ENCODE data around the gene TPH2. TPM values are rescaled to one million over a fixed set of nuclear protein-coding genes. Genes with fewer than 3 reads are reported as not detected.

Gene TPH2
- total RNA-seq, 2 experiments from 2014 or later, result not detected

DNA sequence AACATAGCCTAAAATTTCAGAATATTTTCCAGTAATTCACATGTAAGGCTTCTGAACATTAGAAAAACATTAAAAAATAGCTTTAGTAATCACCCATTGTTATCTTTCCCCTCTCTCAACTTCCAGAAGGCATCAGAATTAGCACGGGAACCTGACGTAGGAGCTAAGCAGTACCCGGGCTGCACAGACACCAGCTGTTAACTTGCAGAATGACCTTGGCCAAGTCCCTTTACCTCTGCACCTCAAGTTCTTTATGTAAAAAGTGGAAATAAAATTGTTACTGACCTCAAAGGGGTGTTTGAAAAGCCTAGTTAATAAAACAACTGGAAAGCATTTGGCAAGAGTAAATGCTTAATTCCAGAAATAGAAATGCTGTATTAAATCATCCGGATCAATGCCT lies 7.2 kb downstream of the TPH2 start:
- no peaks in the 10 kb centered on the region for H3K9me3 Mint-ChIP-seq
- H3K36me3 Mint-ChIP-seq, result no peaks in the 10 kb centered on the region
- H3K27ac Mint-ChIP-seq, result no peak overlapping the region
- intact Hi-C loops (cut with micrococcal nuclease), result no loop called here
- ChIA-PET POLR2A (no interaction called here), CTCF (no interaction called here)
- no peak overlapping the region for H3K4me3 Mint-ChIP-seq
- peaks cover 50% of the 10 kb centered on the region for H3K27me3 Mint-ChIP-seq
- no peak for DNase-seq
- no peaks in the 10 kb centered on the region for H3K4me1 Mint-ChIP-seq (ENCODE audit: low read depth)

DNA sequence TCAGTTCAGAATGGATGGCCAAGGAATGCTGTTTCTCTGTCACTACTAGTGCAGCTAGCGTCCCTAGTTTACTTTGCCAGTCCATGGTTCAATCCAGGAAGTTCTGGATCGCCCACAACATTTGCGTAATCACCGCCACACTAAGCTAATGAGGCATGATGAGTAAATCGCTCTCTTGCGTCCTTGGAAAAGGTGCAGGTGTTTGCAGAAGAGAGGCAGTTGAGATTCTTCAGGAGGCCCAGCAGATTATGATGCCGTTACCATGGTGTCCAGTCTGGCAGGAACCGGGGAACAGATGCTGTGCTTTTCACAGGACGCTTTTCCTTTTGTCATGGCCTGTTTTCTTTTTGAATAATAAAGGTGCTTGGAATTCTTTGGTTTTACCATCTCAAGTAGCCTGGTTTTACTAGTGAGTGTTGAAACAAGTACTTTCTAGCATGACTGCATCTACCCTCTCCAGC lies 9.0 kb downstream of the TPH2 start:
- POLR2A ChIA-PET, result no interaction called here
- H3K36me3 Mint-ChIP-seq, result no peaks in the 10 kb centered on the region
- peaks cover 41% of the 10 kb centered on the region for H3K27me3 Mint-ChIP-seq
- DNase-seq, result no peak
- no peaks in the 10 kb centered on the region for H3K9me3 Mint-ChIP-seq
- no peak overlapping the region for H3K4me3 Mint-ChIP-seq
- H3K4me1 Mint-ChIP-seq (ENCODE audit: low read depth), result no peaks in the 10 kb centered on the region
- intact Hi-C loops (cut with micrococcal nuclease), result no loop called here
- CTCF ChIA-PET, result no interaction called here
- H3K27ac Mint-ChIP-seq, result no peak overlapping the region

DNA sequence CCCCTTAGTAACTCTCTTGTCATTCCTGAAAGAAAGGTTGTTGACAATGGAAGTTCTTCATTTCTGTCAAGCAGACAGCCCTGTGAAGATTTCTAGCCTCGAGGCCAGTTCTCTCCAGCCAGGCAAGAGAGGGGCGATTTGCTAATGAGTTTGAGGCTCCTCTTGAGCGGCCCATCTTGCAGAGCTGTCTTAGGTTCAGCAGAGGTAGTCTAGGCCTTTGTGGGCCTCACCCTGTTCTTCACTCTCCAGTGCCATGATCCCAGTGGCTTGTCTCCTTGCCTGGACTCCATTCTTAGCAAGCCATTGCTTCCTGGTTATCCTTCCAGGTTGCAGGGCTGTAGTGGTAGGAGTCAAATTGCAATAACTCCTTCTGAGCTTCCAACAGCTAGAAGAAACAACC lies 9.7 kb downstream of the TPH2 start:
- no peaks in the 10 kb centered on the region for H3K9me3 Mint-ChIP-seq
- no peak overlapping the region for H3K4me3 Mint-ChIP-seq
- ChIA-PET CTCF (no interaction called here), POLR2A (no interaction called here)
- H3K27ac Mint-ChIP-seq, result no peak overlapping the region
- DNase-seq, result no peak
- H3K36me3 Mint-ChIP-seq, result no peaks in the 10 kb centered on the region
- H3K4me1 Mint-ChIP-seq (ENCODE audit: low read depth), result no peaks in the 10 kb centered on the region
- intact Hi-C loops (cut with micrococcal nuclease), result no loop called here
- H3K27me3 Mint-ChIP-seq, result peaks cover 36% of the 10 kb centered on the region

DNA sequence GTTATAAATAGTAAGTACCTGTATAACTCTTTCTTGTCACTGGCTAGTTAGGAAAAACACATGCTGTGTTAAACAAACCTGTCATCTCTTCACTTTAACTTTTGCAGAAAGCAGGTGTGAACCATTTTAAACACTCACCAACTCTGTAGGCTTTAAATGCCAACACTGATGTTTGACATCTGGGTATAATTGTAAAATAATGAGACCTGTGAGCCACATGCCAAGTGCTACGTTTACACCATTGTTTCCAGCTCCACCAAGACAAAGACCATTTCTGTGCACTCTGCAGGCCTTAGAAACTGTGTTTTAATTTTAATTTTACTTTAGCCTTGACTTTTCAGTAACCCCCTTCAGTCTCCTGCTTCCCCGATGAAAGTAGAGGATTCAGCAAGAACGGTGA lies 11.0 kb downstream of the TPH2 start:
- H3K27ac Mint-ChIP-seq, result no peak overlapping the region
- H3K4me3 Mint-ChIP-seq, result no peak overlapping the region
- no peaks in the 10 kb centered on the region for H3K9me3 Mint-ChIP-seq
- ChIA-PET POLR2A (no interaction called here), CTCF (no interaction called here)
- H3K27me3 Mint-ChIP-seq, result peaks cover 31% of the 10 kb centered on the region
- no peak for DNase-seq
- H3K36me3 Mint-ChIP-seq, result no peaks in the 10 kb centered on the region
- H3K4me1 Mint-ChIP-seq (ENCODE audit: low read depth), result no peaks in the 10 kb centered on the region
- intact Hi-C loops (cut with micrococcal nuclease), result no loop called here

DNA sequence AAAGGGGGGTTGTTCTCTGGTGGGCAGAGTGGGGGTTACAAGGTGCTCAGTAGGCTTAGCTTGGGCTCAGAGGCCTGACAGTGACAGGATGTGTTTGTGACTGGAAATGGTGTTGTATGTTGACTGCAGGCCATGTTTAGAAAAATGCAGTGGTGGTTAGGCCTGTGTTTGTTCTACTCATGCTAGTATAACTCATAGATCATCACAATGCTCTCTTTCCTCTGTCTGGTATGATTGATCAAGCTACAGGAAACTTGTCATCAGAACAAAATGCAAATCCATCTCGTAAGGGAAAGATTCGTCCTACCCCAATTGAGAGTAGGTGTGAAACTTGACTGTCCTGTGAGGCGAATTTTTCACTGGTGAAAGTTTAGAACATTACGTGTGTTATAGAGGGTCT lies 11.8 kb downstream of the TPH2 start:
- DNase-seq, result no peak
- ChIA-PET POLR2A (no interaction called here), CTCF (no interaction called here)
- H3K27ac Mint-ChIP-seq, result no peak overlapping the region
- H3K4me1 Mint-ChIP-seq (ENCODE audit: low read depth), result no peaks in the 10 kb centered on the region
- peaks cover 25% of the 10 kb centered on the region for H3K27me3 Mint-ChIP-seq
- H3K4me3 Mint-ChIP-seq, result no peak overlapping the region
- no peaks in the 10 kb centered on the region for H3K36me3 Mint-ChIP-seq
- H3K9me3 Mint-ChIP-seq, result no peaks in the 10 kb centered on the region
- intact Hi-C loops (cut with micrococcal nuclease), result no loop called here

DNA sequence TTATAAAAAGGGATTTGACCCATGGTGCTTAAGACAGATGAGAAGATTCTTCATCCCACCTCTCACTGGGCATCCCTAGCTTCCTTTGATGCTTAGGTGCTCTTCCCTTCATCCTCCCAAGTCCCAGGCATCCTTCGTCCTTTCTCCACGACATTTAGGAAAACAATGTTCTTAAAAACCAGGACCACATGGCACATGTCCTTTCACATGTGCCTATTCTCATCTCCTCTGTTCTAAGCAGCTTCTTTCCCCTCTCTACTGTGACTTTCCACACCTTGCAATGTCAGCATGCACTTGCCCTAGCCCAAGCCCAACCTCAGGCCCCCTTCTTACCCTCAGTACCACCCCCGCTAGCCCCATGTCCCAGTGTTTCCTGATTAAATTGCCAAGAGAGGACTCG lies 12.2 kb downstream of the TPH2 start:
- H3K4me1 Mint-ChIP-seq (ENCODE audit: low read depth), result no peaks in the 10 kb centered on the region
- H3K4me3 Mint-ChIP-seq, result no peak overlapping the region
- intact Hi-C loops (cut with micrococcal nuclease), result no loop called here
- H3K9me3 Mint-ChIP-seq, result no peaks in the 10 kb centered on the region
- ChIA-PET CTCF (no interaction called here), POLR2A (no interaction called here)
- no peak for DNase-seq
- no peak overlapping the region for H3K27ac Mint-ChIP-seq
- no peaks in the 10 kb centered on the region for H3K36me3 Mint-ChIP-seq
- peaks cover 25% of the 10 kb centered on the region for H3K27me3 Mint-ChIP-seq

DNA sequence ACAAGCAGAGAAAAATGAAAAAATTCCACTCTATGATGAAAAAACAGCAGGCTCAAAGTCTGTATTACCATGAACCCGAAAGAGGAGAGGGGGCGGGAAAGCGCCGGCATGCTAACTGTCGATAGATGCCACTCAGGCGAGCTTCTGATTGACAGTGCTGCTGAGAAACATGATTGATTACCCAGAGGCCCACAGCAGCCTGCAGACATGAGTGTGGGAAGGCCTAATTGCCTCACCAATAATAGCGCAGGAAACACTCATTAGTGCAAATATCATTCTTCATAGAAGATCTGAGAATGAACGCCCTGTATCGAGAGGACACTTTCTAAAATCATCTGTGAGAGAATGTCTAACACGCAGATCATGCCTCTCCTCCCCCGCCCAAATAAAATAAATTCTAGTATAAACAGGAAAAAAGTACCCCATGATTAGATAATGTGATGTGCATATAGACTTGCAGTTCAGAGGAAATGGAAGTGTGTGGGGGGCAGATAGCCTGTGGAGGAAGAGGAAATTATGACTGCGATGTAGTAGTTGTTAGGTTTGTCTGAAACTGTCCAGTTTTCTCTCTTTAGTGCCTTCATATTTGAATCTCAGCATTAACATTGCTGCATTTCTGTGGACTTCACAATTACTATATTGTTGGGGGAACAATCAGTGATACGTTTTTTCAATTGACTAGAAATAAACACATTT lies 15.6 kb downstream of the TPH2 start:
- no peak overlapping the region for H3K4me3 Mint-ChIP-seq
- POLR2A ChIA-PET, result no interaction called here
- H3K27ac Mint-ChIP-seq, result no peak overlapping the region
- no peaks in the 10 kb centered on the region for H3K36me3 Mint-ChIP-seq
- H3K9me3 Mint-ChIP-seq, result no peaks in the 10 kb centered on the region
- CTCF ChIA-PET, result no interaction called here
- no peak for DNase-seq
- no peaks in the 10 kb centered on the region for H3K4me1 Mint-ChIP-seq (ENCODE audit: low read depth)
- intact Hi-C loops (cut with micrococcal nuclease), result no loop called here
- peaks cover 8% of the 10 kb centered on the region for H3K27me3 Mint-ChIP-seq

DNA sequence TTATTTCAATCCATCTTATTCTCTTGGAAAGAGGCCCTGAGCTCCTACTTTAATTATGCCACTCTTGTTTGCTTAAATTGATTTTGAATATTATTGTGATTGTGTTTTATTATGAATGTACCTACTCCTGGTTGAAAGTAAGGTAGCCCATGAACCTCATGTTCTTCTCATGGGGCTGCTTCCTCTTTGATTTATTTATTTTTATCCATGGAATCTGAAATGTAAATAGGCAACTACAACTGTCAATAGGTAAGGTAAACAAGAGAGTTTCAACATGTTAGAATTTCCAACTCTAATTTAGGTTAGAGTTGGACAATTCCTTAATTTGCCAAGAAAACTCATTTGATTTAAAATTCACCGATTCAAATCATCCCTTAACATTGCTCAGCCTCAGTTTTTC lies 16.2 kb downstream of the TPH2 start:
- peaks cover 8% of the 10 kb centered on the region for H3K27me3 Mint-ChIP-seq
- POLR2A ChIA-PET, result no interaction called here

DNA sequence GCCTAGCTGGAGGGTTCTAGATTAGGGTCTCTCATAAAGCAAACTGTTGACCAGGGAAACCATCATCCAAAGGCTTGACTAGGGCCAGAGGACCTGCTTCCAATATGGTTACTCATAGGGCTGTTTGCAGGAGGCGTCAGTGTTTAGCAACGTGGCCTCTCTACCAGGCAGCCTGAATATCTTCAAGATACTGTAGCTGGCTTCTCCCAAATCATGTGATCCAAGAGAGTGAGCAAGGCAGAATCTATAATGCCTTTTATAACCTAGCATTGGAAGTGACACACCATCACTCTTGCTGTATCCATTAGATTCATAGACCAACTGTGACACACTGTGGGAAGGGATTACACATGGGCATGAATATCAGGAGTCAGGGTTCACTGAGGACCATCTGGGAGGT lies 17.3 kb downstream of the TPH2 start:
- POLR2A ChIA-PET, result no interaction called here
- H3K4me3 Mint-ChIP-seq, result no peak overlapping the region
- H3K36me3 Mint-ChIP-seq, result no peaks in the 10 kb centered on the region
- DNase-seq, result no peak
- peaks cover 11% of the 10 kb centered on the region for H3K27me3 Mint-ChIP-seq
- intact Hi-C loops (cut with micrococcal nuclease), result no loop called here
- CTCF ChIA-PET, result no interaction called here
- H3K4me1 Mint-ChIP-seq (ENCODE audit: low read depth), result no peaks in the 10 kb centered on the region
- H3K27ac Mint-ChIP-seq, result no peak overlapping the region
- no peaks in the 10 kb centered on the region for H3K9me3 Mint-ChIP-seq

More for the DNA sequence above, 16.2 kb downstream of the TPH2 start:
- intact Hi-C loops (cut with micrococcal nuclease), result no loop called here
- DNase-seq, result no peak
- Mint-ChIP-seq H3K36me3 (no peaks in the 10 kb centered on the region), H3K9me3 (no peaks in the 10 kb centered on the region), H3K4me1 (ENCODE audit: low read depth) (no peaks in the 10 kb centered on the region), H3K27ac (no peak overlapping the region), H3K4me3 (no peak overlapping the region)
- CTCF ChIA-PET, result no interaction called here

DNA sequence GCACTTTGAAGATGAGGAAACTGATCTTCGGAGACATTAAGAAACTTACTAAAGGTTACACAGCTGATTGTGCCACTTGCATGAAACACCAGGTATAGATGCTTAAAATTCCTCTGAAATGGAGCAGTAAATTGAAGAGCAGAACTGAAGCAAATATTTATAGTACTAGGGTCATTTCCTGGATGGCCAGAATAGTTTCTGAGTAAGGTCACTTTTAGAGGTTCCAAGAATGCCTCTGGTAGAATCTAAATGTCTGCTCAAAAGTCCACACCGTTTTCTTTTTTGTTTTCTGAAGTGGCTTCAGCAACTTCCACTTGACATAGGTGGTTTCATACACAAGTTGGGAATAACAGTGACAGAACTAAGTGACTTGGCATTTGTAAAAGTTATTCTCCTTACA lies 19.4 kb downstream of the TPH2 start:
- no peaks in the 10 kb centered on the region for H3K36me3 Mint-ChIP-seq
- CTCF ChIA-PET, result no interaction called here
- POLR2A ChIA-PET, result no interaction called here
- intact Hi-C loops (cut with micrococcal nuclease), result no loop called here
- H3K9me3 Mint-ChIP-seq, result no peaks in the 10 kb centered on the region
- H3K27ac Mint-ChIP-seq, result no peak overlapping the region
- H3K4me1 Mint-ChIP-seq (ENCODE audit: low read depth), result no peaks in the 10 kb centered on the region
- H3K27me3 Mint-ChIP-seq, result peaks cover 10% of the 10 kb centered on the region
- no peak for DNase-seq
- H3K4me3 Mint-ChIP-seq, result no peak overlapping the region

DNA sequence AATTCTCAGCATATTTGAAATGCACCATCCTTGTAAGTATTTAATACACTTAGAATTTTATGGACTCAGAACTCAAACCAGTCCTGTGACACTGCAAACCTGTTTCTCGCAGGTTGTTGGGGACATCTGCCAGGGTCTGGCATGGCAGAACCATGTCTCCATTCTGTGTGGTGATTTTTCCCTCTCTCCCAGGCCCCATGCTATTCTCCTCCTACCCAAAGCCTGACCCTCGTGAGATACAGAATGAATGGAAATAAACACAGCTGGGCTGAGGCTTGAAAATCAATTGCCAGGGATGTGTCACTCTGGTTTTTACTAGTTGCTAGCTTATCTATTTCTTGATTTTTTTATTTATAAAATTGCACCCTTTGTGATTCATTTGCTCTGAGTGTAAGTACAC lies 19.8 kb downstream of the TPH2 start:
- CTCF ChIA-PET, result no interaction called here
- intact Hi-C loops (cut with micrococcal nuclease), result no loop called here
- DNase-seq, result no peak
- H3K27me3 Mint-ChIP-seq, result peaks cover 10% of the 10 kb centered on the region
- H3K9me3 Mint-ChIP-seq, result no peaks in the 10 kb centered on the region
- no peaks in the 10 kb centered on the region for H3K4me1 Mint-ChIP-seq (ENCODE audit: low read depth)
- H3K27ac Mint-ChIP-seq, result no peak overlapping the region
- POLR2A ChIA-PET, result no interaction called here
- no peak overlapping the region for H3K4me3 Mint-ChIP-seq
- no peaks in the 10 kb centered on the region for H3K36me3 Mint-ChIP-seq

DNA sequence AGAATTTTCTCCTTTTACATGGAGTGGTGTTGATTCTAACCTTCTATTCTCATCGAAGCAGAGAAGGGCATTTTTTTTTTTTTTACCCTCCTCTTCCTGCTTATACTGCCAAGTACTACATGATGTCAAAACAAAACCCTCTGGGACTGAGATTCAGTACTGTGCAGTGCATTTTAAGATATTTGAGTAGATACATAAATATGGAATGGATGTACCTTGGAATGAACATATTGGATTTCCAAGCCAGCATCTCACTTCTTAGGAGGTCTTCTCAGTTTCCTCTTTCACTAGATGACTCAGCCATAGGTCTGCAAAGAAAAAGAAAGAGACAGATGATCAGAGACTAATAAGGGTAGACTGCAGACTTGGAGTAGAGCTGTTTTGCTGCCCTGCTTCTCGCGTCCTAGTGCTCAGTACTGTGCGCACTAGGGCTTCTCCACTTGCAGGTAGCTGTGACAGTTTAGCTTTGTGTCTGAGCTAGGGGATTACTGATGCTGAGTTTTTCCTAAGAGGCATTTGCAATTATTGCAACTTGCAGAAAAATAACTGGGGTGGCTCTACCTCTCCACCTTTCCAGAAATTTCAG lies 20.4 kb downstream of the TPH2 start:
- DNase-seq, result no peak
- intact Hi-C loops (cut with micrococcal nuclease), result no loop called here
- H3K27ac Mint-ChIP-seq, result no peak overlapping the region
- no peaks in the 10 kb centered on the region for H3K9me3 Mint-ChIP-seq
- no peak overlapping the region for H3K4me3 Mint-ChIP-seq
- H3K27me3 Mint-ChIP-seq, result peaks cover 10% of the 10 kb centered on the region
- ChIA-PET CTCF (no interaction called here), POLR2A (no interaction called here)
- no peaks in the 10 kb centered on the region for H3K4me1 Mint-ChIP-seq (ENCODE audit: low read depth)
- no peaks in the 10 kb centered on the region for H3K36me3 Mint-ChIP-seq

DNA sequence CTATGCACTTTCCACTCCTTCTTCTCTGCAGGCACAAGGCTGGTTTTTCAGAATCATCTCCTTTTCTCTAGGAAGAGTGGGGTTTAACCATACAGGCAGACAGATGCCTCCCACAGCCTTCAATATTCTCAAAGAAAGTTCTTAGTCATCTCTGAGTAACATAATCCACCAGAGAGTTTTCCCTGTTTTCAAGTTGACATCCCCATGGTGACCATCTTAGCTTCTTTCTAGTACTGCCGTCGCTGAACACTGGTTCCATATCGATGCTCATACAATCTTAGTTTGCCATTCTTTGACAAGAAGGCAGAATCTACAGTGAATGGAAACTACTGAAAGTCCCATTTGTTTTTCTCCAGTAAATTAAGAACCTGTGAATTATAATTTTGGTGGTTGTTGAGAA lies 28.6 kb downstream of the TPH2 start:
- intact Hi-C loops (cut with micrococcal nuclease), result no loop called here
- Mint-ChIP-seq H3K4me1 (ENCODE audit: low read depth) (no peaks in the 10 kb centered on the region), H3K27me3 (peaks cover 28% of the 10 kb centered on the region), H3K36me3 (no peaks in the 10 kb centered on the region), H3K9me3 (no peaks in the 10 kb centered on the region), H3K27ac (no peak overlapping the region), H3K4me3 (no peak overlapping the region)
- ChIA-PET CTCF (no interaction called here), POLR2A (no interaction called here)
- DNase-seq, result no peak

Measured in activated CD4-positive, alpha-beta memory T cell treated with anti-CD3 and anti-CD28 coated beads for 36 hours (primary cell).